Measurements from ENCODE around the gene TOP2A. TPM values are rescaled to one million over a fixed set of nuclear protein-coding genes. Genes with fewer than 3 reads are reported as not detected.

The TOP2A gene
- total RNA-seq, 1 experiment from 2014 or later, result 141 TPM

GRCh38 chr17:40457964-40458791, 40.5 kb upstream of the TOP2A start:
- Histone ChIP-seq H3K4me3 (replicated peaks in 1 of 2; ENCODE audit: low read depth in 1 of 2, low read length in 2 of 2) (no peak overlapping the region), H3K79me2 (ENCODE audit: insufficient read depth, low read length) (no peaks in the 10 kb centered on the region), H3K36me3 (ENCODE audit: control insufficient read depth in 1 of 2, insufficient read depth in 2 of 2, low read length in 2 of 2) (no peaks in the 10 kb centered on the region), H3K27me3 (ENCODE audit: insufficient read depth, low read length) (no peaks in the 10 kb centered on the region), H3K9me2 (ENCODE audit: insufficient read depth) (no peaks in the 10 kb centered on the region), H3K9ac (ENCODE audit: low read length) (no peak overlapping the region), H3K9me3 (ENCODE audit: control insufficient read depth in 1 of 2, insufficient read depth in 1 of 2, low read depth in 1 of 2, low read length in 2 of 2) (no peaks in the 10 kb centered on the region), H3K4me1 (ENCODE audit: control insufficient read depth in 1 of 2, insufficient read depth in 2 of 2, low read length in 2 of 2) (peaks cover 0 to 15% of the 10 kb centered on the region in 2 experiments; a peak in 2 of 4 replicates), H2AFZ (ENCODE audit: low read depth, low read length, poor library complexity, severe bottlenecking) (no peak overlapping the region), H4K20me1 (ENCODE audit: insufficient read depth) (no peaks in the 10 kb centered on the region), H3K4me2 (ENCODE audit: low read length) (no peak overlapping the region), H3K27ac (ENCODE audit: low read depth, low read length) (no peak overlapping the region)
- ChIA-PET CTCF (interaction anchor here (1.5 kb wide), 1 partner anchor 8 kb away, joined by 3 read pairs; no protein-coding TSS in a partner anchor), POLR2A (no interaction called here), RAD21 (ENCODE audit: low non-redundant PET in 1 of 2, low total read pairs in 2 of 2, uncharacterized antibody in 2 of 2, unreplicated experiment in 2 of 2) (no interaction called here)
- no peak for DNase-seq (ENCODE audit: low read depth, low spot score)
- no TSS peak for BruUV-seq (replicated peaks)
- TF ChIP-seq RAD21 (IDR thresholded peaks at IDR 0.05; ENCODE audit: low read depth) (no peak), SP1 (IDR thresholded peaks at IDR 0.05; ENCODE audit: low read depth) (no peak), MAX (IDR thresholded peaks at IDR 0.05) (no peak), CBX3 (IDR thresholded peaks at IDR 0.05; ENCODE audit: low read depth) (no peak), POLR2A (IDR thresholded peaks at IDR 0.05; ENCODE audit: borderline replicate concordance, extremely low read depth, insufficient read depth, insufficient read length) (no peak), ATF3 (IDR thresholded peaks at IDR 0.05) (no peak), ZNF274 (IDR thresholded peaks at IDR 0.05; ENCODE audit: low read depth, low read length) (no peak), CTCF (IDR thresholded peaks at IDR 0.05 in 2 of 3, conservative IDR thresholded peaks at IDR 0.05 in 1 of 3; ENCODE audit: borderline replicate concordance in 1 of 3, insufficient read depth in 1 of 3, low read depth in 2 of 3, low read length in 2 of 3) (no peak), JUND (IDR thresholded peaks at IDR 0.05) (no peak), FOSL1 (IDR thresholded peaks at IDR 0.05; ENCODE audit: low read depth) (no peak), EZH2 (IDR thresholded peaks at IDR 0.05) (no peak), EZH2phosphoT487 (IDR thresholded peaks at IDR 0.05; ENCODE audit: borderline replicate concordance) (no peak), EGR1 (IDR thresholded peaks at IDR 0.05; ENCODE audit: low read depth) (no peak), ELF1 (IDR thresholded peaks at IDR 0.05; ENCODE audit: borderline replicate concordance, low read depth) (no peak), SRF (IDR thresholded peaks at IDR 0.05; ENCODE audit: low read depth) (no peak), ZBTB33 (IDR thresholded peaks at IDR 0.05; ENCODE audit: extremely low read depth, insufficient replicate concordance, low read length) (no peak), CEBPB (IDR thresholded peaks at IDR 0.05; ENCODE audit: low read depth) (no peak)
- intact Hi-C loops (cut with micrococcal nuclease), result no loop called here
- ATAC-seq, result no peak
